Stimulated activated naive CD8-positive, alpha-beta T cell treated with anti-CD3 and anti-CD28 coated beads, Interleukin-15, Interleukin-2, amounts not matched to agents 100 ng/mL and 50 ng/mL, for 24 hours (primary cell): ENCODE data around the gene CYTH1.
"Not testable (repeated sequence)": the region's sequence is repeated elsewhere in the genome, so short reads cannot be mapped to it uniquely, and the experiment has no call there.

ENCODE experiments used
- H3K27ac Mint-ChIP-seq: one replicate; pipeline ENCODE4 v1.8.0; 2021; ENCODE audit warnings: mild to moderate bottlenecking, mixed read lengths
- H3K27me3 Mint-ChIP-seq: one replicate; pipeline ENCODE4 v1.8.0; 2021; ENCODE audit warnings: mixed read lengths
- H3K36me3 Mint-ChIP-seq: one replicate; pipeline ENCODE4 v1.8.0; 2021; ENCODE audit warnings: low read depth, mixed read lengths
- H3K4me1 Mint-ChIP-seq: one replicate; pipeline ENCODE4 v1.8.0; 2021; ENCODE audit warnings: low read depth, mixed read lengths
- H3K4me3 Mint-ChIP-seq: one replicate; pipeline ENCODE4 v1.8.0; 2021; ENCODE audit warnings: mild to moderate bottlenecking, mixed read lengths
- H3K9me3 Mint-ChIP-seq: one replicate; pipeline ENCODE4 v1.8.0; 2021; ENCODE audit warnings: mixed read lengths

The CYTH1 gene

DNA sequence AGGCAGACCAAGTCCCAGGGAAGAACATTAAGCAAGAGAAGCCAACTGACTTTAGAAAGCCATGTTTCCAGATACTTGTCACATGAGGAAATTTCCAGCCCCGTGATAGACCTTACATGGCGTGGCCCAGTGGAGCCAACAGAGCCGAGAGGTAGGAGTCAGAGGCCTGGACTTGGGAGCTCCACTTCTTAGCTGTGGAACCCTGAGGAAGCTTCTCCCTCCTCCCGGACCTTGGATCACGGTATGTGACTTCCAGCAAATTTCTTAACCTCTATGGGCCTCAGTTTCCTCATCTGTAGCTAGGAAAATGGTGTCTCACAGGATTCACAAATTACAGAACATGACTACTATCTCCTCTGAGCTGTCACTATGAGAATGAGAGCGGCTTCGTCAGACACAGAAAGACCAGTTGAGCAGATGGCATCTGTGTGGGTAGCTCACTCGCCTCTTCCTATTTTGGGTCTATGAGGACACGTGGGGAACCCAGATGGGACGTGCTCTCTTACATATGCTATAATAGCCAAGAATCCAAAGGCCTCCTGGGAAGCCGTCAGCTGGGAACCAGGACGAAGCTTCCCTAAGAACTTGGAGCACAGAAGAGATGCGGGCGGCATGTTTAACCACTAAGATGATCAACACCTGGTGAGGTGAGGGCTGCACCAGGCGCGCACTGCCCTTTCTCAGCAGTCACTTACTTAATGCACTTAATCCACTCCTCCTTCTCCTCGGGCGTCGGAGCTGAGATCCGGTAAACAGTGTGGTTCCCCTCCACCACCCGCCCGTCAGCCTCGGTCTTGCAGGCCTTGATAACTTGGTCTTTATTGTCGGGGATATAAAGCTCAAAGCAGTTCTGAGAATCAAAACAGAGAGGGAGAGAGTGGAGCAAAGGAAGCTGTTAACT is 102.3 kb downstream of the CYTH1 start:
- Mint-ChIP-seq H3K27ac (peak overlapping the region; percentile 45), H3K4me3 (no peak overlapping the region), H3K36me3 (peaks cover 46% of the 10 kb centered on the region)

DNA sequence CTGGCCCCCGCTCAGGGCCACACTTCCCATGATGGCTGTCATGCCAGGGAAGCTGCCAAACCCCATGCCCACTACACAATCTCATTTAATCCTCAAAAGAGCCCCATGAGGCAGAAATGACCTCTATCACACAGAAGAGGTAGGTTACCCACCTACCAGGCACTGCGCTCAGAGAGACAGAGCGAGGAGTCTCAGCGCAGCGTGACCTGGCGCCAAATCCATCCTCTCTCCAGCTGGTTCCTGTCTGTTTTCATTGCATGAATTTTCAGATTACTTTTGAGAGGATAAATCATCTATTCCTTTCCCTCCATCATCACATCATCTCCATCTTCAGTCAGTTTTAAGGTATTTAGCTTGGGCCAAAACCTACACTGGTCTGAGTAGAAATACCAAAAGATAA is 103.4 kb downstream of the CYTH1 start:
- H3K4me3 Mint-ChIP-seq: no peak overlapping the region
- H3K4me1 Mint-ChIP-seq: peaks cover 3% of the 10 kb centered on the region
- no peaks in the 10 kb centered on the region for H3K9me3 Mint-ChIP-seq
- H3K27me3 Mint-ChIP-seq: no peaks in the 10 kb centered on the region
- H3K36me3 Mint-ChIP-seq: peaks cover 46% of the 10 kb centered on the region
- peak overlapping the region; percentile 45 for H3K27ac Mint-ChIP-seq

More for the DNA sequence above, 102.3 kb downstream of the CYTH1 start:
- H3K9me3 Mint-ChIP-seq: no peaks in the 10 kb centered on the region
- H3K27me3 Mint-ChIP-seq: no peaks in the 10 kb centered on the region
- H3K4me1 Mint-ChIP-seq: peaks cover 3% of the 10 kb centered on the region

DNA sequence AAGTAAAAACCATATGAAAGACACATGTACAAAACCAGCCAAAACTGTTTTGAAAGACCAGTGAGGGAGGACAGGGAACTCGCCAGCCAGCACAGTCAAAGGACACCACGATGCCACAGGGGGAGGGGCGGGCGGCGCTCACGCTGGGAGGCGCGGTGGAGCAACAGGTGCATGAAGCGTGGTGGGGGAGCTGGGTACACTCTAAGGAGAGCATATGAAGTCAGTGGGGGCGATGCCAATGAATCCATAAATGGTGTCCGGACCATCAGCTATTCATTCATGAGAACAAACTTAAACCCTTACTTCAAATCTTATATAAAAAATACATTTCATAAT is 103.9 kb downstream of the CYTH1 start:
- Mint-ChIP-seq H3K27me3 (no peaks in the 10 kb centered on the region), H3K36me3 (peaks cover 45% of the 10 kb centered on the region), H3K27ac (no peak overlapping the region)

DNA sequence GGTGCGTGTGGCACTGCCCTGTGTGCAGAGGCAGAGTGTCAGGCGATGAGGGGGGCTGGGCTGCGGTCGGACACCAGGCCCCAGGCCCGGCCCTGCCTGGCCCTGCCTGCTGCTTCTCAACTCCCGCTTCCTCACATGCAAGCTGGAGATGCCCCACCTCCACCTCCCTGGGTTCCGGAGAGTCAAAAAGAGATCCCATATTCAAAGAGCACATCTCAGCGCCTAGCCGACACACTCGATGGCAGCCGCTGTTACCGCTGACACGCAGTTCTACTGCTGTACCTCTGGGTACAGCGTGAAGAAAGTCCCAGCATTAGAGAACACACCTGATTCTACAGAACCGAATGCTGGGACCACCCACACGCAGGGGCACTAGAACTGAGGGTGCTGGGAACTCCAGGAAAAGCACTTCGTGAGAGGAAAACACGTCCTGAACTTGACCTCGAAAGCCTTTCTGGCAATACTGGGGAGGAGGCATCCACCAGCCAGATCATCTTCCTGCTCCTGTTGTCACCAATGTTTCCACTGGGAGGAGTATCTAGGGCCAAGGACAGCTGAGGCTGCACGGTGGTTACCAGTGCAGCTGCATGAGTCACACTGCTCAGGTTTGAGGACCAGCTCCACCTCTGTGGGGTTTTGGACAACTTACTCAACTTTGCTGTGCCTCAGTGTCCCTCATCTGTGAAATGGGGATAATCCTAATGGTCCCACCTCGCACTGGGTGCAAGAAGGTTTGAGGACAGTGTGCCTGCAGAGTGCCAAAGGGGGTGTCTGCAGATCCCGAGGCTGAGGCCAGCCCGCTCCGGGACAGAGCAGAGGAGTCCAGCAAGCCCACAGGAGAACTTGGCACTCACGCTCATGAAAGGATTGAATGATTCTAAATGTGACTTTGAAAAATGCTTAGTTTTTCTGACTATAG is 104.5 kb downstream of the CYTH1 start:
- Mint-ChIP-seq H3K27me3 (no peaks in the 10 kb centered on the region), H3K27ac (peak overlapping the region; percentile 65), H3K4me3 (no peak overlapping the region), H3K9me3 (no peaks in the 10 kb centered on the region), H3K4me1 (peaks cover 3% of the 10 kb centered on the region), H3K36me3 (peaks cover 41% of the 10 kb centered on the region)

More for the DNA sequence above, 103.9 kb downstream of the CYTH1 start:
- Mint-ChIP-seq H3K4me3 (no peak overlapping the region), H3K9me3 (no peaks in the 10 kb centered on the region), H3K4me1 (peaks cover 3% of the 10 kb centered on the region)

DNA sequence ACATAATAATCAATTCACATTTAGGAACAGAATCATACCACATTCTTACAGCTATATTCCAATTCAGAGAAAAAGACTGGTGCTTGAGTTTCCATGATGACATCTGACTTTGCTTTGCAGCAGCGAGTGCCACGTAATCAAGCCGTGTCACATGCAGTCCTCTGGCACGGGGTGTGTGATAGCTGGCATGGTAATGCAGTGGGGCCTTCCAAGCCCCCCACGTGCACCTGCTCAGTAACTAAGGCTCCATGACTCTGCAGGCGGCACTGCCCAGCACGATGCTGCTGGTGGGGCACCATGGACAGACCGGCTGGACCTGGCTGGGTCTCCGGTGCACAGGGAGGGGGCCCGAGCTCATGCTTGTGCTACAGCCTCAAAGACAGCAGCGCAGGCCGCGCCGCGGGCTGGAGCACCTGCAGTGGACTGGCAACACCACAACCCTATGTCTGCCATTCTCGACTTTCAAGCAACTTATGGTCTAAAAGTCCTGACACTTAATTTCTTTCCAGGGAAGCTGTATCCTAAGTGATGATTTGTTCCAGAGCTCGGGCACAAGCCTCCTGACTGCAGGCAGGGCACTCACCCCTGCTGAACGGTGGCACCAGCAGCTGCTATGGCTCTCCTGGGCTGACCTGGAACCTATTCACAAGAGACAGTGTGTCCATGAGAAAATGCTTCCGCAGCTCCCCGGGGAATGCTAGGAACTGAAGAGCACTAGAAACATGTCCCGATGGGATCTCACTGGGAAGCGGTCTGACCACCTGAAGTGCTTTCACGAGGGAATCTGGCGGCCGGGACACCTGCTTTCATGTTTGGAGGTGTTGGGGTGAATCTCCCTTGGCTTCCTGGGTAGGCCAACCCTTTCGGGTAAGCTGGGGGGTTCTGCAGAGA is 105.4 kb downstream of the CYTH1 start:
- H3K4me1 Mint-ChIP-seq: peaks cover 3% of the 10 kb centered on the region
- no peak overlapping the region for H3K4me3 Mint-ChIP-seq
- H3K9me3 Mint-ChIP-seq: no peaks in the 10 kb centered on the region
- peaks cover 49% of the 10 kb centered on the region for H3K36me3 Mint-ChIP-seq
- H3K27ac Mint-ChIP-seq: no peak overlapping the region
- no peaks in the 10 kb centered on the region for H3K27me3 Mint-ChIP-seq

DNA sequence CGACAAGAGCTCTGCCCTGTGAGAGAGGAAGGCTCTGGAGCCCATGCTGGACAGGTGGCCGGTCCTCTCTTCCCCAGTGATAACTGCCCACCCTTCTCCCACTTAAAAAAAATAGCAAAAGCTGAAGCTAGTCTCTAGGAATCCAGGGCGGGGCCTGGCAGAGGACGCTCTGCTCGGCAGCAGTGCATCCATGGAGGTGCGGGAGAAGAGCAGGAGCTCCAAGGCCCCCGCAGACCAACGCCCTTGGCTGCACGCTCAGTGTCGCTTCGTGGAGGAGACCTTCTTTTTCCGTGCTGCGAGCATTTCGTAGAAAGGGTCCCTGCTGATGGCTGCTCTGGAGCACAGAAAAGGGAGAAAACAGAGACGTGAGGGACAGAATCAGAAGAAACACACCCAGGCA is 106.2 kb downstream of the CYTH1 start:
- no peak overlapping the region for H3K4me3 Mint-ChIP-seq
- H3K27me3 Mint-ChIP-seq: no peaks in the 10 kb centered on the region
- H3K4me1 Mint-ChIP-seq: peaks cover 3% of the 10 kb centered on the region
- peaks cover 41% of the 10 kb centered on the region for H3K36me3 Mint-ChIP-seq
- H3K27ac Mint-ChIP-seq: no peak overlapping the region
- no peaks in the 10 kb centered on the region for H3K9me3 Mint-ChIP-seq

DNA sequence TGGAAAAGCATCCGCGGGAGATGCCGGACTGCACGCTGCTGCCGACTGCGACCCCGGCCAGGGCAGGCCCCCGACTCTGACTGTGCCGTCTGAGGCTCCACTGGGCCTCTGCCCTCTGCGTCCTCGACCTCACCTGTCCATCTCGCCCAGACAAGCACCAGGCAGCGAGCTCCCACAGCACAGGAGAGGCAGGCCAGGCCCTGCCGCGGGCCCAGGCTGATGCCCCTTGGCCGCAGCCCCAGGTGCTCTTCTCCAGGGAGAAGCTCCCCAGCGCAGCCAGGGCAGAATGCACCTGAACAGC is 106.8 kb downstream of the CYTH1 start:
- H3K9me3 Mint-ChIP-seq: no peaks in the 10 kb centered on the region
- H3K36me3 Mint-ChIP-seq: peaks cover 35% of the 10 kb centered on the region
- H3K4me3 Mint-ChIP-seq: no peak overlapping the region
- no peak overlapping the region for H3K27ac Mint-ChIP-seq
- H3K27me3 Mint-ChIP-seq: no peaks in the 10 kb centered on the region
- H3K4me1 Mint-ChIP-seq: peaks cover 3% of the 10 kb centered on the region

DNA sequence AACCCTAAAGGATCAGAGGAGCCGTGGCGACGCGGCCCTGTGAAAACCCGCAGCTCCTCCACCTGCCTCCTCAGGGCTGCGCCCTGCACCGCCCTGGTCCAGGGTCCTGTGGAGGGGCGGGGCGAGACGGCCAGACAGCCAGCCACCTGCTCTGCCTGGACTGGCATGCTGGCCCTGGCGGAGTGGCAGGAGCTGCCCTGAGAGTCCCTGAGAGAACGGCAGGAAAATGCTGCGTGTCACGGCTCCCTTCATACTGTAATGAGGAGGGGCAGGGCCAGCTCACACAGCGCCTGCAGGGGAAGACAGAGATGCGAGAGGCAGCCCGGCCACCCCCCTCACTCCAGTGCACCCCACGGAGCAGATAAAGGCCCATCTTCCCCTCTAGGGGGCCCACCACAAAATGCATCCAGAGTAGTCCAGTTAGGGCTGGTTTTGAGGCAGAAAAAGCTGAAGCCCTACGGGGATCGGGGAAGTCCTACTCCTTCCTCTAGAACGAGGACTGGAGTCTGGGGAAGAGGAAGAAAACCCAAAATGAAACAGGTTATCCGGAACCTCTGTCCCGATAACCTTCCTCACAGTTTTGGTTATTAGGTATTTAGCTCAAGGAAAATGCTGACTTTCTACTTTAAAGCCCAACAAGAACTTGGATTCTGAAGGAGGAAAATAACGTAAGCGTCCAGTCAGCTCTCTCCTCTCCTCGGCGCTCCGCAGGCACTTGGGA is 107.3 kb downstream of the CYTH1 start:
- no peaks in the 10 kb centered on the region for H3K27me3 Mint-ChIP-seq
- H3K4me1 Mint-ChIP-seq: peaks cover 3% of the 10 kb centered on the region
- no peaks in the 10 kb centered on the region for H3K9me3 Mint-ChIP-seq
- H3K4me3 Mint-ChIP-seq: no peak overlapping the region
- no peak overlapping the region for H3K27ac Mint-ChIP-seq
- peaks cover 34% of the 10 kb centered on the region for H3K36me3 Mint-ChIP-seq

DNA sequence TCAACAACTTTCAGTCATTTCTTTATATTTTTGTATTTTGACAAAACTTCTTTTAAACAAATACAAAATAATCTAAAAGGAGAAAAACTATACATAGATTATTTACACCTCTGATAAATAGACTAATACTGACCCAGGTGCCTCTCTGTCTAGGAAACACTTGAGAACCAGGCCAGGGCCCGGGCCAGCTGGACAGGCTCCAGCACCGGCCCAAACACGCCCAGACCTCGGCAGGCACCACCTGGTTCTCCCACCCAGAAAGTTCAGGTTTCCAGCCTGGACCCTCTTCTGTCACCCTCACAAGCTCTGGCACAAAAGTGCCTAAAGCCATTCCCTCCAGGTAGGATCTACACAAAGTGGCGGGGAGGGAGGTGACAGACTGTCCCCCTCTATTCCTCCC is 107.9 kb downstream of the CYTH1 start:
- Mint-ChIP-seq H3K4me1 (peaks cover 3% of the 10 kb centered on the region), H3K27me3 (no peaks in the 10 kb centered on the region), H3K4me3 (no peak overlapping the region), H3K27ac (no peak overlapping the region), H3K36me3 (peaks cover 32% of the 10 kb centered on the region), H3K9me3 (no peaks in the 10 kb centered on the region)

DNA sequence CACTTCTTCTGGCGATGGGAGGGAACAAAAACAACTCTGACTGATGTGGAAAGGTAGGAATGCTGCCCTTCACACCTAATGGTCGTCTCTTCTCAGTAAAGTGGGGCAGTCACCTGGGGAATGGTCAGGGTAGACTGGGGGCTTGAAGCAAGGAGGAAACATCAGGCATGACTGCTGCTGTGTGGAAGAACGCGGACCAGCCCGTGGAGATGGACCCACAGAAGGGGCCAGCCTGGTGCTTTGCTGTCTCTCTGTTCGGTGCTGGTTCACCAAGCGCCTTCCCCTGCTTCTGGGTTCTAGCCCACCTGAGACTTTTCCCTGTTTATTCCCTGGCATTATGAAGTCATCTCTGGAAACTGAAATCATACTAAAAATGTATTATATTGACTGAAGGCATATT is 108.7 kb downstream of the CYTH1 start:
- Mint-ChIP-seq H3K27ac (no peak overlapping the region), H3K9me3 (no peaks in the 10 kb centered on the region), H3K4me1 (peaks cover 3% of the 10 kb centered on the region), H3K27me3 (no peaks in the 10 kb centered on the region), H3K36me3 (peaks cover 25% of the 10 kb centered on the region), H3K4me3 (no peak overlapping the region)

DNA sequence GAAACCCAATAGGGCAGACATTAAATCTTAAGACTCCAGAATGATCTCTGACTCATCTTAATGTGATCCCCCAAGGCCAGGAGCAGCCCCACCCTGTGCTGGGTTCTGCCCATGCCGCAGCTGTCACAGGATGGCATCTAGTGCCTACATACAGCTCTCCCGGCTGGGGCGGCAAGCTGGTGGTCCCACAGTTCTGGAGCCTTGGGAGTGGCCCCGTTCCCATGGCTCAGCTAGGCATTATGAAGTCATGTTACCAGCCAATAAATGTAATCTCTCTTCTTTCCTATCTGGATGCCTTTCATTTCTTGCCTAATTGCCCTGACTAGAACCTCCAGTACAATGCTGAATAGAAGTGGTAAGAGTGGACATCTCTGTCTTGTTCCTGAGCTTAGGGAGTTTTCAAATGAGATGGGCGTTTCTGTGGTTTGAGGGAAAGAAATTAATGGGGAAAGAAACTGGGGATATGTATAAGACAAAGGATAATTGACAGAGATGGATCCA is 109.2 kb downstream of the CYTH1 start:
- peaks cover 2% of the 10 kb centered on the region for H3K4me1 Mint-ChIP-seq
- H3K36me3 Mint-ChIP-seq: peaks cover 22% of the 10 kb centered on the region
- no peaks in the 10 kb centered on the region for H3K9me3 Mint-ChIP-seq
- H3K4me3 Mint-ChIP-seq: no peak overlapping the region
- no peaks in the 10 kb centered on the region for H3K27me3 Mint-ChIP-seq
- H3K27ac Mint-ChIP-seq: peak overlapping the region; percentile 62

DNA sequence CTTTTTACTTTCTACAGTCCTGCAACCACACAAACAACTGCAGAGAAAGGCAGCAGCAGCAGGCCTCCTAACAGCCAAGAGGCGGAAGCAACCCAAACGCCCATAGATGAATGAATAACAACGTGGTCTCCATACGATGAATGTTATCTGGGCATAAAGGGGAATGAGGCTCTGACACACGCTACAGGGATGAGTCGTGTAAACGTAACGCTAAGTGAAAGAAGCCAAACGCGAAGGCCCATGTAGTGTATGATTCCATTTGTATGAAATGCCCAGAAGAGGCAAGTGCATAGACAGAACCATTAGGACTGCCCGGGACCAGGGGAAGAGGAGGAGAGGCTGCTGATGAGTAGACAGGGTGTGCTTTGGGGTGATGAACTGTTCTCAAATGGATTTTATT is 110.1 kb downstream of the CYTH1 start:
- Mint-ChIP-seq H3K9me3 (no peaks in the 10 kb centered on the region), H3K27ac (peak overlapping the region; percentile 11), H3K4me3 (no peak overlapping the region), H3K27me3 (no peaks in the 10 kb centered on the region), H3K4me1 (peaks cover under 1% of the 10 kb centered on the region), H3K36me3 (peaks cover 24% of the 10 kb centered on the region)

DNA sequence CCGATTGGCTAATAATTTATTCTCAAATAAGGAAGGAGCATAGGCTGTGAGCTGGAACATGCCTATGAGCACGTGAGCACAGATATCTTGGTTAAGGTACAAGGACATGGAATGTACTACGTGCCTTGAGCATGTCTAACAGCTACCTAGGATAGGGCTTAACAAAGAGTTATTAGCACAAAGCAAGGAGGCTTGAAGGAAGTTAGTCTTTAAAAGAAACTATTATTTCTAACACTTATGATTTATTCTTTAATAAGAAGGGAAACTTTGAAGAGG is 110.4 kb downstream of the CYTH1 start:
- not testable (repeated sequence) for H3K27ac Mint-ChIP-seq, H3K4me1 Mint-ChIP-seq, H3K4me3 Mint-ChIP-seq, H3K9me3 Mint-ChIP-seq, H3K27me3 Mint-ChIP-seq
- H3K36me3 Mint-ChIP-seq: peaks cover 24% of the 10 kb centered on the region
